HEK293 (cell line): Measurements from ENCODE around the gene NFIC.

ENCODE experiments used
- KLF10 ChIP-seq: fragments of 450-650 bp; IDR thresholded peaks from 2 replicates; pipeline ENCODE4 v1.5.1; 2018; ENCODE audit warnings: missing biosample characterization, mild to moderate bottlenecking, missing genetic modification characterization
- KLF8 ChIP-seq: fragments of 450-650 bp; formaldehyde crosslinking; IDR thresholded peaks from 2 replicates; pipeline ENCODE4 v1.5.1; 2016; ENCODE audit warnings: missing biosample characterization, missing genetic modification characterization
- SCRT2 ChIP-seq: fragments of 450-650 bp; formaldehyde crosslinking; IDR thresholded peaks from 2 replicates; pipeline ENCODE4 v1.5.1; 2016; ENCODE audit warnings: missing biosample characterization, missing genetic modification characterization
- SP2 ChIP-seq: fragments of 450-650 bp; formaldehyde crosslinking; IDR thresholded peaks from 2 replicates; pipeline ENCODE4 v1.5.1; 2016; ENCODE audit warnings: missing biosample characterization, missing genetic modification characterization
- ZBTB21 ChIP-seq: fragments of 450-650 bp; formaldehyde crosslinking; IDR thresholded peaks from 2 replicates; pipeline ENCODE4 v1.5.1; 2017; ENCODE audit warnings: missing biosample characterization, missing genetic modification characterization
- ZBTB8A ChIP-seq: fragments of 450-650 bp; formaldehyde crosslinking; IDR thresholded peaks from 2 replicates; pipeline ENCODE4 v1.5.1; 2016; ENCODE audit warnings: missing biosample characterization, missing genetic modification characterization
- ZEB2 ChIP-seq: fragments of 450-650 bp; formaldehyde crosslinking; IDR thresholded peaks from 2 replicates; pipeline ENCODE4 v1.5.1; 2016; ENCODE audit warnings: missing biosample characterization, missing genetic modification characterization
- ZFP3 ChIP-seq: fragments of 450-650 bp; formaldehyde crosslinking; IDR thresholded peaks from 2 replicates; pipeline ENCODE4 v1.5.1; 2016; ENCODE audit warnings: low read depth, missing biosample characterization, missing genetic modification characterization
- ZNF114 ChIP-seq: fragments of 450-650 bp; formaldehyde crosslinking; IDR thresholded peaks from 2 replicates; pipeline ENCODE4 v1.5.0; 2017; ENCODE audit warnings: missing biosample characterization, missing genetic modification characterization
- ZNF155 ChIP-seq: fragments of 450-650 bp; formaldehyde crosslinking; IDR thresholded peaks from 2 replicates; pipeline ENCODE4 v1.5.1; 2016; ENCODE audit warnings: missing biosample characterization, missing genetic modification characterization
- ZNF16 ChIP-seq: fragments of 450-650 bp; formaldehyde crosslinking; IDR thresholded peaks from 2 replicates; pipeline ENCODE4 v1.5.1; 2016; ENCODE audit warnings: low read depth, missing biosample characterization, missing genetic modification characterization
- ZNF555 ChIP-seq: fragments of 450-650 bp; formaldehyde crosslinking; conservative IDR thresholded peaks from 2 replicates; pipeline ENCODE4 v1.5.1; 2017; ENCODE audit warnings: missing biosample characterization, mild to moderate bottlenecking, missing genetic modification characterization, inconsistent platforms
- ZNF561 ChIP-seq: fragments of 450-650 bp; IDR thresholded peaks from 2 replicates; pipeline ENCODE4 v1.5.1; 2018; ENCODE audit warnings: missing biosample characterization, missing genetic modification characterization, borderline replicate concordance
- ZNF585B ChIP-seq: fragments of 450-650 bp; formaldehyde crosslinking; IDR thresholded peaks from 2 replicates; pipeline ENCODE4 v1.5.1; 2016; ENCODE audit warnings: missing biosample characterization, missing genetic modification characterization
- ZNF654 ChIP-seq: fragments of 450-650 bp; formaldehyde crosslinking; IDR thresholded peaks from 2 replicates; pipeline ENCODE4 v1.5.1; 2016; ENCODE audit warnings: low read depth, missing biosample characterization, missing genetic modification characterization
- ZSCAN23 ChIP-seq: fragments of 450-650 bp; formaldehyde crosslinking; IDR thresholded peaks from 2 replicates; pipeline ENCODE4 v1.5.1; 2016; ENCODE audit warnings: missing biosample characterization, missing genetic modification characterization
- TF ChIP-seq, protein P1 (sequence below): fragments of 450-650 bp; formaldehyde crosslinking; IDR thresholded peaks from 2 replicates; pipeline ENCODE4 v1.5.1; 2016; ENCODE audit warnings: missing biosample characterization, missing genetic modification characterization
- TF ChIP-seq, protein P2 (sequence below): fragments of 450-650 bp; IDR thresholded peaks from 2 replicates; pipeline ENCODE4 v1.5.1; 2018; ENCODE audit warnings: missing biosample characterization, mild to moderate bottlenecking, missing genetic modification characterization
- TF ChIP-seq, protein P3 (sequence below): fragments of 450-650 bp; formaldehyde crosslinking; IDR thresholded peaks from 2 replicates; pipeline ENCODE4 v1.5.1; 2016; ENCODE audit warnings: missing biosample characterization, missing genetic modification characterization
- TF ChIP-seq, protein P4 (sequence below): fragments of 450-650 bp; formaldehyde crosslinking; IDR thresholded peaks from 2 replicates; pipeline ENCODE4 v1.5.1; 2016; ENCODE audit warnings: missing biosample characterization, missing genetic modification characterization
- TF ChIP-seq, protein P5 (sequence below): fragments of 450-650 bp; formaldehyde crosslinking; IDR thresholded peaks from 2 replicates; pipeline ENCODE4 v1.5.1; 2016; ENCODE audit warnings: missing biosample characterization, missing genetic modification characterization
- TF ChIP-seq, protein P6 (sequence below): fragments of 450-650 bp; formaldehyde crosslinking; IDR thresholded peaks from 2 replicates; pipeline ENCODE4 v1.5.1; 2016; ENCODE audit warnings: missing biosample characterization, missing genetic modification characterization, borderline replicate concordance
- TF ChIP-seq, protein P7 (sequence below): fragments of 450-650 bp; formaldehyde crosslinking; IDR thresholded peaks from 2 replicates; pipeline ENCODE4 v1.5.1; 2016; ENCODE audit warnings: missing biosample characterization, missing genetic modification characterization

Gene NFIC

DNA sequence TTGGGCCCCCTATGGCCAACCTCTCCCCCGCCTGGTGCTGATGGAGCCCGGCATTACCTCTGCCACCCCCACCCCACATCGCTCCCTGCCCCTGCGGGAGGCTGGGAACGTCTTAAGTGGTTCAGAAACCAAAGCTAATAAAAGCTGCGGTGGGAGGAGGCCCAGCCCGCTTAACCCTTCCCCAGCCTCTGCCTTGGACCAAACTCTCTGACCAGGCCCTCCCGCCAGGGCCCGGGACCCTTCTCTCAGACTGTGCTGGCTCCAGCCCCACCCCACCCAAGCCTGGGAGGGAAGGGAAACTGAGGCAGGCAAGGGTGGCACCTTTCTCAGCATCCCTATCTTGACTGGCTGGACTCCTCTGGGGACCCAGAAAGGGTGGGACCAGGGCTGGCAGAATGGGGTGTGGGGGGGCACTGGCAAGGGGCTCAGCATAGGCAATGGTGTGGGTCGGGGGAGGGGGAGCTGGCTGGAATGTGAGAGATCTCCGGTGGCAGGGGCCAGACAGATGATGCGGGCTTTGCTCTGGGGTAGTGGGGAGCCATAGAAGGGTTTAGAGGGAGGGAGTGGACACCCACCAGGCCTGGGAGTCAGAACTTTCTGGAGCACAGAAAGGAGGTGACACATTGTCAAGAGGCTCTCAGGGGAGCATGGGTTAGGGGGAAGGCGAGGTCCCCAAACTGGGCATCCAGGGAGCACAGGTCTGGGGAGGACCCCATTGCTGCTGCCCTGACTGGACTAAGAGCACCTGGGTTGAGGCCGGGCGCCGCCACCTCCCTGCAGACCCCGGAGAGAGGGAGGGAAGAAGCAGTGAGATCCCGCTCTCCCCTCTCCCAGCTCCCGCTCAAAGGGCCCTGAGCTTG is 92.1 kb downstream of the NFIC start (continued):
- TF ChIP-seq, protein P1, sequence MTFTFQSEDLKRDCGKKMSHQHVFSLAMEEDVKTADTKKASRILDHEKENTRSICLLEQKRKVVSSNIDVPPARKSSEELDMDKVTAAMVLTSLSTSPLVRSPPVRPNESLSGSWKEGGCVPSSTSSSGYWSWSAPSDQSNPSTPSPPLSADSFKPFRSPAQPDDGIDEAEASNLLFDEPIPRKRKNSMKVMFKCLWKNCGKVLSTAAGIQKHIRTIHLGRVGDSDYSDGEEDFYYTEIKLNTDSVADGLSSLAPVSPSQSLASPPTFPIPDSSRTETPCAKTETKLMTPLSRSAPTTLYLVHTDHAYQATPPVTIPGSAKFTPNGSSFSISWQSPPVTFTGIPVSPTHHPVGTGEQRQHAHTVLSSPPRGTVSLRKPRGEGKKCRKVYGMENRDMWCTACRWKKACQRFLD (tag by site-specific recombination) = no peak
- TF ChIP-seq ZNF114 (tag by site-specific recombination) = no peak
- no peak for TF ChIP-seq ZNF585B (tag by site-specific recombination)
- TF ChIP-seq ZEB2 (tag by site-specific recombination) = 0 out of 2 replicates have a peak, but pooled peaks have one; percentile 13
- TF ChIP-seq ZNF555 (tag by site-specific recombination) = no peak
- no peak for TF ChIP-seq KLF10 (tag by site-specific recombination)
- TF ChIP-seq ZFP3 = no peak
- TF ChIP-seq KLF8 (tag by site-specific recombination) = peak; percentile 73
- TF ChIP-seq, protein P2, sequence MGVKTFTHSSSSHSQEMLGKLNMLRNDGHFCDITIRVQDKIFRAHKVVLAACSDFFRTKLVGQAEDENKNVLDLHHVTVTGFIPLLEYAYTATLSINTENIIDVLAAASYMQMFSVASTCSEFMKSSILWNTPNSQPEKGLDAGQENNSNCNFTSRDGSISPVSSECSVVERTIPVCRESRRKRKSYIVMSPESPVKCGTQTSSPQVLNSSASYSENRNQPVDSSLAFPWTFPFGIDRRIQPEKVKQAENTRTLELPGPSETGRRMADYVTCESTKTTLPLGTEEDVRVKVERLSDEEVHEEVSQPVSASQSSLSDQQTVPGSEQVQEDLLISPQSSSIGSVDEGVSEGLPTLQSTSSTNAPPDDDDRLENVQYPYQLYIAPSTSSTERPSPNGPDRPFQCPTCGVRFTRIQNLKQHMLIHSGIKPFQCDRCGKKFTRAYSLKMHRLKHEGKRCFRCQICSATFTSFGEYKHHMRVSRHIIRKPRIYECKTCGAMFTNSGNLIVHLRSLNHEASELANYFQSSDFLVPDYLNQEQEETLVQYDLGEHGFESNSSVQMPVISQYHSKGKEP = no peak
- TF ChIP-seq, protein P3, sequence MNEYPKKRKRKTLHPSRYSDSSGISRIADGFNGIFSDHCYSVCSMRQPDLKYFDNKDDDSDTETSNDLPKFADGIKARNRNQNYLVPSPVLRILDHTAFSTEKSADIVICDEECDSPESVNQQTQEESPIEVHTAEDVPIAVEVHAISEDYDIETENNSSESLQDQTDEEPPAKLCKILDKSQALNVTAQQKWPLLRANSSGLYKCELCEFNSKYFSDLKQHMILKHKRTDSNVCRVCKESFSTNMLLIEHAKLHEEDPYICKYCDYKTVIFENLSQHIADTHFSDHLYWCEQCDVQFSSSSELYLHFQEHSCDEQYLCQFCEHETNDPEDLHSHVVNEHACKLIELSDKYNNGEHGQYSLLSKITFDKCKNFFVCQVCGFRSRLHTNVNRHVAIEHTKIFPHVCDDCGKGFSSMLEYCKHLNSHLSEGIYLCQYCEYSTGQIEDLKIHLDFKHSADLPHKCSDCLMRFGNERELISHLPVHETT = 0 out of 2 replicates have a peak, but pooled peaks have one; percentile 46
- no peak for TF ChIP-seq ZNF561 (tag by site-specific recombination)
- no peak for TF ChIP-seq ZNF155 (tag by site-specific recombination)
- TF ChIP-seq, protein P4, sequence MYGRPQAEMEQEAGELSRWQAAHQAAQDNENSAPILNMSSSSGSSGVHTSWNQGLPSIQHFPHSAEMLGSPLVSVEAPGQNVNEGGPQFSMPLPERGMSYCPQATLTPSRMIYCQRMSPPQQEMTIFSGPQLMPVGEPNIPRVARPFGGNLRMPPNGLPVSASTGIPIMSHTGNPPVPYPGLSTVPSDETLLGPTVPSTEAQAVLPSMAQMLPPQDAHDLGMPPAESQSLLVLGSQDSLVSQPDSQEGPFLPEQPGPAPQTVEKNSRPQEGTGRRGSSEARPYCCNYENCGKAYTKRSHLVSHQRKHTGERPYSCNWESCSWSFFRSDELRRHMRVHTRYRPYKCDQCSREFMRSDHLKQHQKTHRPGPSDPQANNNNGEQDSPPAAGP (tag by site-specific recombination) = 0 out of 2 replicates have a peak, but pooled peaks have one; percentile 19
- no peak for TF ChIP-seq SP2 (tag by site-specific recombination)
- no peak for TF ChIP-seq SCRT2 (tag by site-specific recombination)
- TF ChIP-seq ZBTB8A (tag by site-specific recombination) = no peak
- TF ChIP-seq, protein P5, sequence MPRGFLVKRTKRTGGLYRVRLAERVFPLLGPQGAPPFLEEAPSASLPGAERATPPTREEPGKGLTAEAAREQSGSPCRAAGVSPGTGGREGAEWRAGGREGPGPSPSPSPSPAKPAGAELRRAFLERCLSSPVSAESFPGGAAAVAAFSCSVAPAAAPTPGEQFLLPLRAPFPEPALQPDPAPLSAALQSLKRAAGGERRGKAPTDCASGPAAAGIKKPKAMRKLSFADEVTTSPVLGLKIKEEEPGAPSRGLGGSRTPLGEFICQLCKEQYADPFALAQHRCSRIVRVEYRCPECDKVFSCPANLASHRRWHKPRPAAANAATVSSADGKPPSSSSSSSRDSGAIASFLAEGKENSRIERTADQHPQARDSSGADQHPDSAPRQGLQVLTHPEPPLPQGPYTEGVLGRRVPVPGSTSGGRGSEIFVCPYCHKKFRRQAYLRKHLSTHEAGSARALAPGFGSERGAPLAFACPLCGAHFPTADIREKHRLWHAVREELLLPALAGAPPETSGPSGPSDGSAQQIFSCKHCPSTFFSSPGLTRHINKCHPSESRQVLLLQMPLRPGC (tag by site-specific recombination) = no peak; the same call in 1 of the 2 replicates
- TF ChIP-seq, protein P6, sequence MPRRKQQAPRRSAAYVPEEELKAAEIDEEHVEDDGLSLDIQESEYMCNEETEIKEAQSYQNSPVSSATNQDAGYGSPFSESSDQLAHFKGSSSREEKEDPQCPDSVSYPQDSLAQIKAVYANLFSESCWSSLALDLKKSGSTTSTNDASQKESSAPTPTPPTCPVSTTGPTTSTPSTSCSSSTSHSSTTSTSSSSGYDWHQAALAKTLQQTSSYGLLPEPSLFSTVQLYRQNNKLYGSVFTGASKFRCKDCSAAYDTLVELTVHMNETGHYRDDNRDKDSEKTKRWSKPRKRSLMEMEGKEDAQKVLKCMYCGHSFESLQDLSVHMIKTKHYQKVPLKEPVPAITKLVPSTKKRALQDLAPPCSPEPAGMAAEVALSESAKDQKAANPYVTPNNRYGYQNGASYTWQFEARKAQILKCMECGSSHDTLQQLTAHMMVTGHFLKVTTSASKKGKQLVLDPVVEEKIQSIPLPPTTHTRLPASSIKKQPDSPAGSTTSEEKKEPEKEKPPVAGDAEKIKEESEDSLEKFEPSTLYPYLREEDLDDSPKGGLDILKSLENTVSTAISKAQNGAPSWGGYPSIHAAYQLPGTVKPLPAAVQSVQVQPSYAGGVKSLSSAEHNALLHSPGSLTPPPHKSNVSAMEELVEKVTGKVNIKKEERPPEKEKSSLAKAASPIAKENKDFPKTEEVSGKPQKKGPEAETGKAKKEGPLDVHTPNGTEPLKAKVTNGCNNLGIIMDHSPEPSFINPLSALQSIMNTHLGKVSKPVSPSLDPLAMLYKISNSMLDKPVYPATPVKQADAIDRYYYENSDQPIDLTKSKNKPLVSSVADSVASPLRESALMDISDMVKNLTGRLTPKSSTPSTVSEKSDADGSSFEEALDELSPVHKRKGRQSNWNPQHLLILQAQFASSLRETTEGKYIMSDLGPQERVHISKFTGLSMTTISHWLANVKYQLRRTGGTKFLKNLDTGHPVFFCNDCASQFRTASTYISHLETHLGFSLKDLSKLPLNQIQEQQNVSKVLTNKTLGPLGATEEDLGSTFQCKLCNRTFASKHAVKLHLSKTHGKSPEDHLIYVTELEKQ = 0 out of 2 replicates have a peak, but pooled peaks have one; percentile 19
- no peak for TF ChIP-seq ZNF654 (tag by site-specific recombination)
- TF ChIP-seq, protein P7, sequence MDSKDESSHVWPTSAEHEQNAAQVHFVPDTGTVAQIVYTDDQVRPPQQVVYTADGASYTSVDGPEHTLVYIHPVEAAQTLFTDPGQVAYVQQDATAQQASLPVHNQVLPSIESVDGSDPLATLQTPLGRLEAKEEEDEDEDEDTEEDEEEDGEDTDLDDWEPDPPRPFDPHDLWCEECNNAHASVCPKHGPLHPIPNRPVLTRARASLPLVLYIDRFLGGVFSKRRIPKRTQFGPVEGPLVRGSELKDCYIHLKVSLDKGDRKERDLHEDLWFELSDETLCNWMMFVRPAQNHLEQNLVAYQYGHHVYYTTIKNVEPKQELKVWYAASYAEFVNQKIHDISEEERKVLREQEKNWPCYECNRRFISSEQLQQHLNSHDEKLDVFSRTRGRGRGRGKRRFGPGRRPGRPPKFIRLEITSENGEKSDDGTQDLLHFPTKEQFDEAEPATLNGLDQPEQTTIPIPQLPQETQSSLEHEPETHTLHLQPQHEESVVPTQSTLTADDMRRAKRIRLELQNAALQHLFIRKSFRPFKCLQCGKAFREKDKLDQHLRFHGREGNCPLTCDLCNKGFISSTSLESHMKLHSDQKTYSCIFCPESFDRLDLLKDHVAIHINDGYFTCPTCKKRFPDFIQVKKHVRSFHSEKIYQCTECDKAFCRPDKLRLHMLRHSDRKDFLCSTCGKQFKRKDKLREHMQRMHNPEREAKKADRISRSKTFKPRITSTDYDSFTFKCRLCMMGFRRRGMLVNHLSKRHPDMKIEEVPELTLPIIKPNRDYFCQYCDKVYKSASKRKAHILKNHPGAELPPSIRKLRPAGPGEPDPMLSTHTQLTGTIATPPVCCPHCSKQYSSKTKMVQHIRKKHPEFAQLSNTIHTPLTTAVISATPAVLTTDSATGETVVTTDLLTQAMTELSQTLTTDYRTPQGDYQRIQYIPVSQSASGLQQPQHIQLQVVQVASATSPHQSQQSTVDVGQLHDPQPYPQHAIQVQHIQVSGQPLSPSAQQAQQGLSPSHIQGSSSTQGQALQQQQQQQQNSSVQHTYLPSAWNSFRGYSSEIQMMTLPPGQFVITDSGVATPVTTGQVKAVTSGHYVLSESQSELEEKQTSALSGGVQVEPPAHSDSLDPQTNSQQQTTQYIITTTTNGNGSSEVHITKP (tag by site-specific recombination) = peak; percentile 42; the same call in 1 of the 2 replicates
- no peak for TF ChIP-seq ZSCAN23 (tag by site-specific recombination)
- peak; percentile 98 for TF ChIP-seq ZNF16 (tag by site-specific recombination)
- no peak for TF ChIP-seq ZBTB21 (tag by site-specific recombination)
- TF ChIP-seq, all 188 proteins: peak for 13
